Measurements from ENCODE around the gene PGAP2.
"Not testable (repeated sequence)": the region's sequence is repeated elsewhere in the genome, so short reads cannot be mapped to it uniquely, and the experiment has no call there.

- TF ChIP-seq, protein P1, sequence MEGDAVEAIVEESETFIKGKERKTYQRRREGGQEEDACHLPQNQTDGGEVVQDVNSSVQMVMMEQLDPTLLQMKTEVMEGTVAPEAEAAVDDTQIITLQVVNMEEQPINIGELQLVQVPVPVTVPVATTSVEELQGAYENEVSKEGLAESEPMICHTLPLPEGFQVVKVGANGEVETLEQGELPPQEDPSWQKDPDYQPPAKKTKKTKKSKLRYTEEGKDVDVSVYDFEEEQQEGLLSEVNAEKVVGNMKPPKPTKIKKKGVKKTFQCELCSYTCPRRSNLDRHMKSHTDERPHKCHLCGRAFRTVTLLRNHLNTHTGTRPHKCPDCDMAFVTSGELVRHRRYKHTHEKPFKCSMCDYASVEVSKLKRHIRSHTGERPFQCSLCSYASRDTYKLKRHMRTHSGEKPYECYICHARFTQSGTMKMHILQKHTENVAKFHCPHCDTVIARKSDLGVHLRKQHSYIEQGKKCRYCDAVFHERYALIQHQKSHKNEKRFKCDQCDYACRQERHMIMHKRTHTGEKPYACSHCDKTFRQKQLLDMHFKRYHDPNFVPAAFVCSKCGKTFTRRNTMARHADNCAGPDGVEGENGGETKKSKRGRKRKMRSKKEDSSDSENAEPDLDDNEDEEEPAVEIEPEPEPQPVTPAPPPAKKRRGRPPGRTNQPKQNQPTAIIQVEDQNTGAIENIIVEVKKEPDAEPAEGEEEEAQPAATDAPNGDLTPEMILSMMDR (IDR thresholded peaks at IDR 0.05), result not testable (repeated sequence)
- not testable (repeated sequence) for TF ChIP-seq EZH2 (IDR thresholded peaks at IDR 0.05)
These were observed 52.6 kb downstream of the PGAP2 start for GRCh38 chr11:3860898-3861393.

Data from neural progenitor cell (in vitro differentiated cells).